GM19193 (cell line): ENCODE results near the gene SDK1.

Experiments
- POLR2A ChIP-seq: IDR thresholded peaks from 4 replicates; pipeline ENCODE4 v1.6.1; 2011; ENCODE audit not compliant: insufficient read depth, insufficient read length; ENCODE audit errors: extremely low read depth

SDK1 gene

GRCh38 chr7:3488829-3489228 is 187.8 kb downstream of the SDK1 start:
- TF ChIP-seq POLR2A = no peak

- no peak for TF ChIP-seq POLR2A
Measured at GRCh38 chr7:3493499-3493898, 192.4 kb downstream of the SDK1 start.

GRCh38 chr7:3494947-3495346 is 193.9 kb downstream of the SDK1 start:
- TF ChIP-seq POLR2A = no peak

GRCh38 chr7:3495530-3495929 is 194.5 kb downstream of the SDK1 start:
- no peak for TF ChIP-seq POLR2A

GRCh38 chr7:3495954-3496353 is 194.9 kb downstream of the SDK1 start:
- TF ChIP-seq POLR2A = no peak

GRCh38 chr7:3497796-3498195 is 196.7 kb downstream of the SDK1 start:
- TF ChIP-seq POLR2A = no peak

- no peak for TF ChIP-seq POLR2A
Measured at GRCh38 chr7:3501671-3502070, 200.6 kb downstream of the SDK1 start.

- no peak for TF ChIP-seq POLR2A
Measured at GRCh38 chr7:3504384-3504783, 203.3 kb downstream of the SDK1 start.

- no peak for TF ChIP-seq POLR2A
Measured at GRCh38 chr7:3510101-3511020, 209.3 kb downstream of the SDK1 start.

- TF ChIP-seq POLR2A = no peak
Measured at GRCh38 chr7:3517344-3517743, 216.3 kb downstream of the SDK1 start.

- TF ChIP-seq POLR2A = no peak
Measured at GRCh38 chr7:3518546-3518945, 217.5 kb downstream of the SDK1 start.

- no peak for TF ChIP-seq POLR2A
Measured at GRCh38 chr7:3520206-3520605, 219.2 kb downstream of the SDK1 start.

GRCh38 chr7:3527496-3528124 is 226.6 kb downstream of the SDK1 start:
- TF ChIP-seq POLR2A = no peak

- no peak for TF ChIP-seq POLR2A
Measured at GRCh38 chr7:3533040-3533439, 232.0 kb downstream of the SDK1 start.

GRCh38 chr7:3537210-3537875 is 236.3 kb downstream of the SDK1 start:
- no peak for TF ChIP-seq POLR2A
